T47D (cell line): Measurements from ENCODE around the gene CAMKV.

Experiments used
- DNase-seq, 2 experiments: peaks; one replicate each; pipeline versions ENCODE4 v3.0.0 to v3.0.0-alpha.2; 2011 to 2012; ENCODE audit warnings: low read depth in 1 of 2, low spot score in 1 of 2
- JUND ChIP-seq: IDR thresholded peaks from 2 replicates; pipeline ENCODE4 v1.6.1; 2012; ENCODE audit warnings: low read depth
- in situ Hi-C: cut with HindIII; loops from 2 replicates; pipeline ENCODE4 v1.10.0; 2016; ENCODE audit warnings: low sequenced_read_pairs, low pct_unique_long_range_greater_than_20kb

CAMKV gene

DNA sequence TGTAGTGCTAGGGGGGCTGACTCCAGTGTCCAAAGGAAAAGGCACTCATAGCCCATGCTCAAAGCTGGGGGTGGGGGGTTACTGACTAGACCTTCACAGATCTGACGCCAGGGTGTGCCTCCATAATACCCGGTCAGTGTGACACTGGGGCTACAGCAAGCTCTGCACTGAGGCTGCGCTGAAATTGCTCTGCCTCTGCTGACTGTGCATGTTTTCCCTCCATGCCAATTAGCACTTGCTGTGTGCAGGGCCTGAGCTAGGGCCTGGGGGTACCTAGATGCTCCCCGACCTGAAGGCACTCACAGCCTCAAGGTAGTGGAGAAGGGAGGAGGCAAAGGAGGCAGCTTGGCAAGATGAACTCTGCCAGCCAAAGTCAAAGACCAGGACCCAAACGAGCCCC is 5.2 kb downstream of the CAMKV start:
- no peak for DNase-seq
- no peak for TF ChIP-seq JUND
- in situ Hi-C loops: no loop called here

DNA sequence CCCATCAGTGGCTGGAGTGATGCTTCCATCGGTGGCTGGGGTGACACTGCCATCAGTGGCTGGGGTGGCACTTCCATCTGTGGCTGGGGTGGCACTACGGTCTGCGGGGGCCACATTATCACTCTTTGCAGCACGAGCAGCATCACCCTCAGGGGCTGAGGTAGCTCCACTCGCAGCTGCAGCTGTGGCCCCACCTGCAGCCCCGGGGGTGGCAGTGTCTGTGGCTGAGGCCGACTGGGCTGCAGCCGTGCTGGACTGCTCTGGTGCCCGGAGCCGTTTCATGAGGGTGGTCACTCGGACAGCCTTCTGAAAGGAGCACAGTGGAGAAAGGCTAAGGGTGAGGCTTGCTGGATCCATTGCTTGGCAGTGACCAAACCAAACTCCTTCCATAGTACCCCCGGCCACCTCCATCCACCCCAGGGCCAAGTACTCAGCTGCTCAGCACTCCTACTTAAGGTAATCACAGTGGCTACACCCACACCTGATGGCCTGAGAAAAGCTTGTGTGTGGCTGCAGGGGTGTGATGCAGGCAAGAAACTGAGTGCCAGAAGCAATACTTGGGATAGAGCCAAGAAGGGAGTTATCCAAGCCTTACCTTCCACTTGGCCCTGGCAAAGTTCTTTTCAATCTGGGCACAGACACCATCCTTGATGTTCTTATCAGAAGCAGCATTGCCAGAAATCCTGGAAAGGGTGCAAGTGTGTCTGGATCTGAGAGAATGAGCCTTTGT is 10.0 kb downstream of the CAMKV start:
- in situ Hi-C loops: no loop called here
- no peak for DNase-seq
- TF ChIP-seq JUND: no peak

DNA sequence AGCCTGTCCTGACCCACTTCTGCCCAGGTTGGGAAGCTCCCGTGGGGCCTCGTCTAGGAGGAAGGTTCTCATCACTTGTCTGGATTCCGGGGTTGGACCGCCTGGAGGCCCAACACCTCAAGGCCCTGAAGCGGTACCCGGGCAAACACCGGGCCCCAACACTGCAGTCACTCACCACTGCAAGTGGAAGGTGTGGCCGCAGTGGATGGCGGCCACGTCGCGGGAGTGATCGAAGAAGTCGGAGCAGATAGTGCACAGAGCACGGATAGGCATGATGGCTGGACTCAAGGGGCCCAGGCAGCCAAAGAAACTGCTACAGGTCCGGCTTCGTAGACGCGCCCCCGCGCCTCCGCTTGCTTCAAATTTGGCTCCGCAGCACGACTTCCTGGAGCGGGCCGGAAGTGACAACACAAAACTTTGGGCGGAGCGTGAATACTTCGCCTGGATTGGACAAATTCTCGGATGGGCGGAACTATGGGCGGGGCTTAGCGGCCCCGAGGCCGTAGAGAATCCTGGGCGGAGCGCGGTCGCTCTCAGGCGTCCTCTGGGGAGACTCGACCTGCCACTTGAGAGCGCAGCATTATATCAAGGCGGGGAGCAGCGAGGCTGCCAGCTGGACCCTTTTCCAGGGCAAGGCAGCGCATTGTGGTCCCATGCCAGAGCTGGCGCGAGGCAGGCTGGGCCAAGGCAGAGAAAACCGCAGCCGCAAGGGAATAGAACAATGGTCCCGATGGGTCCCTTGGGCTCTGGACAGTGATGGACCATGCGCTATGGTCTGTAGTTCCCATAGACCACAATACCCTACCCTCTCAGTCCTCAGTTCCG is 13.3 kb downstream of the CAMKV start, which contains the start of gene TRAIP:
Gene TRAIP, minus strand, starts transcription at position 384 of the 825 bp plus-strand sequence. Its CDS starts 111 bp downstream, at position 273.
- in situ Hi-C loops: no loop called here
- peak; percentile 91 to 93 for DNase-seq
- no peak for TF ChIP-seq JUND

DNA sequence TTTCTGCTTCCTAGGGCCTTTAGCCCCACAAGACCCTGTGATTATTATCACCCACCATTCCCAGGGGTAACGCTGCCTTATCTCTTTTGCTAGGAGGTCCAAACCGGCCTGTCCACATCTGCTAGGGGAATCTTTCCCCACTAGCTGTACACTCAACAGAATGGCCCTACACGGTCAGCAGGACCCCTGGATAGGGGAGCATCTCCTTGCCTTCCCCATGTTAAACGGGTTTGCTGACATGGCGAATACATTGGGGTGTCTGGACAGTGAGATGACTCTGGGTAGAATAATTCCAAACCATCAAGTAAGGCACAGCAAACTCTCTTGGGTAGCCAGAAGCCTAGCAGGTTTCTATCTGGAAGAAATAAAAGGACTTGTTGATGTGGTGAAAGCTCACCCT is 14.0 kb downstream of the CAMKV start:
- in situ Hi-C loops: no loop called here
- DNase-seq: no peak
- no peak for TF ChIP-seq JUND

DNA sequence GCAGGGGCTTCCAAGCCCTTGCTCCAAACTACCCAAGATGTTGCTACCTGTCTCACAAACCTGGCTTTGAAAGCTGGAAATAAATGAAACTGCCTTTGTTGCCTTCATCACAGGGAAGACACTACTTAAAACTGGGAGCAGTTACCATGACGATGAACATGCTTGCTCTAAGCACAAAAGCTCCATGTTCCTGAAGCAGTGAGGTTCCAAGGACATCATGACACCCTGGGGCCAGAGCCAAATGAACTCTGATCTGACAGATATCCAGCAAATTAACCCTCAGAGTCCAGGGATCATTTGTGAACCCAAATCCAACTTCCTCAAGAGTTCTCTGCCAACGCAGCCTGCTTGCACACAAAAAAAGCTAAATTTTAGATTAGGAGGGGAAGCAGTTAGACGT is 24.0 kb downstream of the CAMKV start:
- in situ Hi-C loops: no loop called here
- DNase-seq: no peak
- no peak for TF ChIP-seq JUND

DNA sequence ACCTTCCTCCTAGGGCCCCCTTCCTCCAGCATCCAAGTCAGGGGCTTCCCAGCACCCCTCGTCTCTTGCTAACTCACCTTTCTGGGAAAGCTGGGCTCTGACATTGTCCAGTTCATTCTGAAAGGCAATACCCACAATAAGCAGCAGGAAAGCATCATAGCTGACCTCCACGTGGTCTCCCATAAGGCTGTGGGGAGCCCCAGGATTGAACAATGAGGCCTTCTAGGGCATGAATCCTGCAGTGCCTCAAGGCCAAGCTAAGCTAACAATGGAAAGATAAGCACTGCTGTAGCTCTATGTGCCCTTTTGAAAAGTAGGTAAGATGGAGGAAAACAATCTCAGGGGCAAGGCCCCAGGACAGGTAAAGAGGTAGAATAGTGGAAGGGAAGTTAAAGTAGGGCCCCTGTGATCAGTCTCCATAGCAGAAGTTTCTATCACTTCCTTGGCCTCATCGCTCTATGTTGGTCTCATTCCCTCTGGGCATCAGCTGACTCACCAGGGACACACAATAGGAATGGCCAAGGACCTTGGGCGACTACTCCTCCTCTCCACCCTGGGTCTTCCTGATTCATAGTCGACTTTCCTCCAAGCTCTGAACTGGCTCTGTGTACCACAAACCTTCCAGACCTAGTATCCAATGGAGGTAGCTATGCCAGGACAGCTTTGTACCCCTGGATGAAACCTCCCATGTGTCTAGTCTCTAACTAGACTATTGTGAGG is 25.1 kb downstream of the CAMKV start:
- DNase-seq: no peak
- in situ Hi-C loops: no loop called here
- no peak for TF ChIP-seq JUND

DNA sequence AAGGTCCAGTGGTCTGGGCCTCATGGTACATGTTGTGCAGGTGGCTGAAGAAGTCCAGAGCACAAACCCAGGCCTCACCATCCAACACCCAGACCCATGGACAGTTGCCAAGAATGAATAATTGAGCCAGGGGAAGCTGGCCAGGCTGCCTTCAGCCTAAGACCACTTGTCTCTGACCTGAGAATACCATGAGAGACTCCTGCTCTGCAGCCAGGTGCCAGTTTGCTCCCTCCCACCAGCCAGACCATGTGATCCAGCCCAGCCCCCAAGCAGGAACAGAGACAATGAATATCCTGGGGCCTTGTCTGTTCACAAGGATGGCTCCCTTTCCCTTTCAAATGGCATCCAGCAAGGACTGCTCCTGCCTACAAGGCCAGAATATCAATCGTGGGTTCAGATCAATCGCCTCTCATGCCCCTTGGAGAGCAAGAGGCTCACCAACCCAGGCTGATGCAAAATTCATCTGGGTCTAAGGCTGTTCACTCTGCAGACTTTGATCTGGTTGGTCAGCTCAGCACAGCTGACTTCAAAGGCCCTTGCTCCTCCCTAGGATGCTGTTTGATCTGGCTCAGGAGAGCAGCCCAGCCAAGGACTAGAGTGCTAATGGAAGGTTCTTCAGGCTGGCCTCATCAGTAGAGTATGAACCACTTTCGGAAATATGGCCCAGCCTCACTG is 26.7 kb downstream of the CAMKV start:
- in situ Hi-C loops: no loop called here
- no peak for TF ChIP-seq JUND
- DNase-seq: no peak

DNA sequence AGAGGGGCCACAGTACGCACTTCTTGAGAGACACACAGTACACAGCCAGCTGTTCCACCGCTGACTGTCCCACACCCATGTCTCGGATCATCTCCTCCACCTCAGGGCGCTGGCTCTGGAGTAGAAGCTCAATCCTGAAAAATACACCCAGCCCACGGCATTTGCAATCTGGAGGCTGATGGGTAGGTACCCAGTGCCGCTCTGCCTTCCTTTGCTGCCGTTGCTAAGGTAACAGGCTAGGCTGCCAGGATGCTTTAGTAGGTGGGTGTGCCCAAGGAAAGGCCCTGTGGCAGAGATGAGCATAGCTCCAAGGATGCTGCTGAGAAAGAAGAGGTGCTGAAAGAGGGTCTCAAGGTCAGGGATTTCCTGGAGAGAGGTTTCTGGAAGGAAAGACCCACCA is 27.9 kb downstream of the CAMKV start:
- TF ChIP-seq JUND: no peak
- DNase-seq: no peak
- in situ Hi-C loops: no loop called here

DNA sequence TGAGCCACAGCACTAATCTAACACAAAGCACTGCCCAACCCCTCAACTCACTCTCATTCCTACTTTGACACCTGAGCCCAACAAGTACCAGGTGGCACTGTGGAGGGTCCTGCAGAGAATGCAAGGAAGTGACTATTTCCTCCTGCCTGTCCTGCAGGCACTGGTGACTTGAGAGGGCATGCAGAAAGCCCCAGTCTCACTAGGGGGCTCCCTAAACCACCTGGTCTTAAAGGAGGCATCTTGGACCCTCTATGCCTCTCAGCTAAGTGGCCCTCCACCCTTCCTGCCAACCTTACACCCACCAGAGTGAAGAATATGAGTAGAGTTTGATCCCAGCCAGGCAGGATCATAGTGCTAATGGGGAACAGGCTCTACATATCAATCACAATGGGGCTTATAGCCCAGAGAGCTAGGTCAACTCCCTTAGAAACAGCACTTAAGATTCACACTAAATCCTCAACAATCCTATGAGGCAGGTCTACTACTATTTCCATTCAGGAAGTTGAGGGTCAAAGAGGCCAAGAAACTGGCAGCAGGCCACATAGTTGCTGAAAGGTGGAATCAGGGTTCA is 28.5 kb downstream of the CAMKV start:
- DNase-seq: peak in 1 of 2 experiments; percentile 18
- in situ Hi-C loops: no loop called here
- TF ChIP-seq JUND: no peak

DNA sequence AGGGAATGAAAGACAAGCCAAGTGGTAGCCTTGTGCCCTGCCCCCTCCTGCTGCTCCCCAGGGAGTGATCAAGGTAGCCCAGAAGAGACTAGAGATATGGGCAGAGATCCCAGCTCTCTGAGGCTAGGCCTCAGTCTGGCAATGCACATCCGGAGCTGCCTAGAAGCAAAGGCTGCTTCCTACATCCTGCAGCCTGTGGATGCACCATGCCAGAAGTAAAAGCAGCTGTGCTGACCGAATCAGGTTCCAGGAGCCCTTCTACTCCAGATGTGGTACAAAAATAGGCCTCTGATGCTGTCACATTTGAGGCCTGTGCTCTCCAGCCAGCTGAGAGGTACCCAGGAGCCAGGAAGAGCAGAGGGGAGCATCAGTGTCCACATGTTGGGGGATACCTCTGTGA is 29.3 kb downstream of the CAMKV start:
- in situ Hi-C loops: no loop called here
- DNase-seq: no peak
- TF ChIP-seq JUND: no peak

DNA sequence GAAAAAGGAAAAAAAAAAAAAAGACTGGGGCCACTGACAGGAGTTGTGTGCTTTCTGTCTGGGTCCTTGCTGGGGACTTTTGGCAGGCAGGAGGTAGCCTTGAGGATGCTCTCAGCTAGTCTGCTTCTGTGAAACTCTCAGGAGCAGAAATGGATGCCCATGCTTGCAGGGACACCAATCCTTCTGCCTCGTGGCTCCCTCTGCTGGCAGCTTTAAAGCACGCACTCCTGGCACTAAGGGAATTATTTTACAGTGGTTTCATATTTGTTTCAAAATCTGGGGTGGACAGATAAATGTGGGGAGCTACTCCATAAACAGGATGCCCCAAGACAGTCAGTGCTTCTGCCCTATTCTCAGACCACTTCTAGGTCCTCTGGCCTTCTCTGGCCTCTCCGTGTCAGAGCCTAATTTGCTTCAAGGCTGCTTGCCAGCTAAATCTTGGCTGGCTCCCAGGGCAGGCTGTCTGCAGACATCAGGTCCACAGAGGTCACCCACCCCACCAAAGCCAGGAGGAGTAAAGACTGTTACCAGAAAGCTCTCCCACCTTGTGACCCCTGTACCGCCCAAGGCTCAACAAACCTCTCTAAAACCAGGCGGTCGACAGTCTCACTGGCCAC is 30.4 kb downstream of the CAMKV start:
- peak; percentile 16 to 71 for DNase-seq
- in situ Hi-C loops: no loop called here
- no peak for TF ChIP-seq JUND

DNA sequence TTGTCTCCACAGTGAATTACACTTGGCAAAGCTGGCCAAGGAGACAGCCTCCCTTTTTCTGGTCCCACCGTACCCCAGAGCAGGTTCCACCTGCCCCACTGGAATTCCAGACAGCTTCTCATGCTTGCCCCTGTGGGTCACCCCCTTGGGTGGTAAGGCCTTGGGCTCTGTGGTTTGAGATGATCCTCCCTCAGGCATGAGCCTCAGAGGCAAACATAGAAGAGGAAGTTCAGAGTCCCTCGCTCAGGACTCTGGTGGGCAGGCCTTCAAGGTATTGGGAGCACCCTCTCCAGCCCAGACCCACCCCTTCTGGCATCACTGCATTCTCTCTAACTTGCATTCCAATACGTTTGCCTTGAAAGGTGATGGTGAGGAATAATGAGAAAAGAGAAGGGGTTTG is 38.4 kb downstream of the CAMKV start:
- TF ChIP-seq JUND: no peak
- no peak for DNase-seq
- in situ Hi-C loops: no loop called here
